ENCODE results near the gene STX18. TPM values are rescaled to one million over a fixed set of nuclear protein-coding genes. Genes with fewer than 3 reads are reported as not detected.
"Not testable (repeated sequence)": the region's sequence is repeated elsewhere in the genome, so short reads cannot be mapped to it uniquely, and the experiment has no call there.

Gene STX18
- total RNA-seq, 6 donors from 2014 or later: 23.7 to 48.1 (median 29.2) TPM

DNA sequence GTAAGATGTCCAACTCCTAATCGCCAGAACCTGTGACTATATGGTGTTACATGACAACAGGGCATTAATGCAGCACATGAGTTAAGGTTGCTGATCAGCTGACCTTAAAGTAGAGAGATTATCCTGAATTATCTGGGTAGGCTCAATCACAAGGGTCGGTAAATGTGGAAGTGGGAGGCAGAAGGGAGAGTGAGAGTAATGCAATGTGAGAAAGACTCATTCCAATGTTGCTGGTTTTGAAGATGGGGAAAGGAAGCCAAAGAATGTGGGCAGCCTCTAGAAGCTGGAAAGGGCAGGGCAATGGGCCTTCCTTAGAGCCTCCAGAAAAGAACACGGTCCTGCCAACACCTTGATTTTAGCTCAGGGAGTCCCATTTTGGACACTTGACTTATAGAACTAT, 67.4 kb downstream of the STX18 start:
- Histone ChIP-seq H3K4me3 (no peak overlapping the region), H3K36me3 (peaks cover 0 to 20% (median 12%) of the 10 kb centered on the region in 4 donors), H3K27ac (no peak overlapping the region), H3K9me3 (no peaks in the 10 kb centered on the region), H3K27me3 (no peaks in the 10 kb centered on the region), H3K4me1 (no peaks in the 10 kb centered on the region)
- 89 to 95% methylated on average over 3 of the region's 3 CpGs for WGBS, 2 donors
- DNase-seq (no peak), ATAC-seq (ENCODE audit: low FRiP score in 2 of 2) (no peak)
- no peak for TF ChIP-seq EP300 (IDR thresholded peaks at IDR 0.05)
- no peak for TF ChIP-seq POLR2AphosphoS5 (IDR thresholded peaks at IDR 0.05)
- no peak for TF ChIP-seq POLR2A (IDR thresholded peaks at IDR 0.05)
- no peak for TF ChIP-seq CTCF (IDR thresholded peaks at IDR 0.05)

DNA sequence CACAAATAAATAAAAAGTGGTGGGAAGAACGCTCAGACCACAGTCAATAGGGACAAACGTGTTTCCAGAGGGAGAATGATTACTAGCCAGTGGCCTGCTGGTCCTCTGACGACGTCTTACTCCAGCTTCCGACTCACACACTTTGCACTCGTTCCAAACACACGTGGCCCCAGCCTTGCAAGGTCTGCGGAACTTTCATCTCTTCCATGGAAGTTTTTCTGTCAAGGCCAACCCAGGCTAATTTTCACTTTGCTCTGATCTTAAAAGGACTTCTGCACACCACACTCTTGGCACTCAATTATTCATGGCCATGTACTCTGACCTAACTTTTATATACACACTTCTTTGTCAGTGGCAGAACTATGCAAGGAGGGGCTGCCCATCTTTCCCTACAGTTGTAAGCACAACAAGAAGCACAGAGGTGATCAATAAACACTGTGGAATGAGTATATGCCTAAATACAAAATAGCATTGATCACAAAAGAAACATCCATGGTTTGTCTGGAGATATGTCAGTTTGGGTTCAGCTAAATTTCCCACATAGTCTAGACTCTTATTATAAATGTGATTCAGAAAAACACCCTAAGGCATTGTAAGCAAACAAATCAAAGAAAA, 69.4 kb downstream of the STX18 start:
- no peak for ATAC-seq (ENCODE audit: low FRiP score in 2 of 2)
- 91 to 95% methylated on average over 8 of the region's 8 CpGs for WGBS, 2 donors
- no peak for TF ChIP-seq POLR2AphosphoS5 (IDR thresholded peaks at IDR 0.05)
- no peak for TF ChIP-seq POLR2A (IDR thresholded peaks at IDR 0.05)

DNA sequence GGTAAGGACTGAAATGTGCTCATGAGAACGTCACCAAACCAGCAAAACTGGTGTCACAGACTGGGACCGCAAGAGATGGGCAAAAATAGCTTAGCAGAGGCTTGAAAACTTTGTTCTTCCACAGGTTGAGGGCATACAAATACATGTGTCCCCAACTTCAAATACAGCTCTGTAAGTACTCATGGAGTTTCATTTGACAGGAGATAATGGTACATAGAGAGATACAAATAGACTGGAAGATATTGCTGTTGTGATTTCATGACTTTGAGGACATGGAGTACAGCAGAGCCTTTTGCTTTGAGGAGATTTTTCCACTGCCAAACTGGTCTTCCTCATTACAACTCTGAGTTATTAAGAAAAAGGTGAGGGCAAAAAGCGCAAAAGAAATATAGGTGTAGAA, 70.7 kb downstream of the STX18 start:
- Histone ChIP-seq H3K4me3 (no peak overlapping the region), H3K9me3 (no peaks in the 10 kb centered on the region), H3K27me3 (no peaks in the 10 kb centered on the region), H3K4me1 (no peaks in the 10 kb centered on the region), H3K36me3 (peaks cover 5 to 49% (median 35%) of the 10 kb centered on the region in 4 donors), H3K27ac (no peak overlapping the region)
- TF ChIP-seq CTCF (IDR thresholded peaks at IDR 0.05) (no peak), POLR2AphosphoS5 (IDR thresholded peaks at IDR 0.05) (no peak), POLR2A (IDR thresholded peaks at IDR 0.05) (no peak), EP300 (IDR thresholded peaks at IDR 0.05) (no peak)
- no peak for DNase-seq
- WGBS, 2 donors: 89 to 94% methylated on average over 3 of the region's 3 CpGs
- no peak for ATAC-seq (ENCODE audit: low FRiP score in 2 of 2)

More for the DNA sequence above, 69.4 kb downstream of the STX18 start:
- Histone ChIP-seq H3K36me3 (peaks cover 5 to 40% (median 23%) of the 10 kb centered on the region in 4 donors), H3K27me3 (no peaks in the 10 kb centered on the region), H3K27ac (no peak overlapping the region), H3K9me3 (no peaks in the 10 kb centered on the region), H3K4me1 (no peaks in the 10 kb centered on the region), H3K4me3 (no peak overlapping the region)
- no peak for DNase-seq

- H3K4me1 ChIP-seq: no peaks in the 10 kb centered on the region
- no peaks in the 10 kb centered on the region for H3K27me3 ChIP-seq
- no peak overlapping the region for H3K27ac ChIP-seq
- H3K36me3 ChIP-seq: peaks cover 5 to 58% (median 45%) of the 10 kb centered on the region in 4 donors
- DNase-seq (no peak), ATAC-seq (ENCODE audit: low FRiP score in 2 of 2) (no peak)
- no peaks in the 10 kb centered on the region for H3K9me3 ChIP-seq
- WGBS, 2 donors: 86 to 89% methylated on average over 3 of the region's 3 CpGs
- TF ChIP-seq POLR2A (IDR thresholded peaks at IDR 0.05) (no peak), EP300 (IDR thresholded peaks at IDR 0.05) (no peak), POLR2AphosphoS5 (IDR thresholded peaks at IDR 0.05) (no peak), CTCF (IDR thresholded peaks at IDR 0.05) (no peak)
- H3K4me3 ChIP-seq: no peak overlapping the region
Observed at GRCh38 chr4:4470208-4470607, 71.6 kb downstream of the STX18 start.

DNA sequence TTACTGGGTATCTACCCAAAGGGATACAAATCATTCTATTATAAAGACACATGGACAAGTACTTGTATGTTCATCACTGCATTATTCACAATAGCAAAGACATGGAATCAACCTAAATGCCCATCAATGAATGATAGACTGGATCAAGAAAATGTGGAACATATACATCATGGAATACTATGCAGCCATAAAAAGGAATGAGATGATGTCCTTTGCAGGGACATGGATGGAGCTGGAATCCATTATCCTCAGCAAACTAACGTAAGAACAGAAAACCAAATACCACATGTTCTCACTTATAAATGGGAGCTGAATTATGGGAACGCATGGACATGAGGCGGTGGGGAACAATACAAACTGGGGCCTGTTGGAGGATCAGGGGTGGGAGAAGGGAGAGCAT, 76.6 kb downstream of the STX18 start:
- not testable (repeated sequence) for H3K27me3 ChIP-seq

DNA sequence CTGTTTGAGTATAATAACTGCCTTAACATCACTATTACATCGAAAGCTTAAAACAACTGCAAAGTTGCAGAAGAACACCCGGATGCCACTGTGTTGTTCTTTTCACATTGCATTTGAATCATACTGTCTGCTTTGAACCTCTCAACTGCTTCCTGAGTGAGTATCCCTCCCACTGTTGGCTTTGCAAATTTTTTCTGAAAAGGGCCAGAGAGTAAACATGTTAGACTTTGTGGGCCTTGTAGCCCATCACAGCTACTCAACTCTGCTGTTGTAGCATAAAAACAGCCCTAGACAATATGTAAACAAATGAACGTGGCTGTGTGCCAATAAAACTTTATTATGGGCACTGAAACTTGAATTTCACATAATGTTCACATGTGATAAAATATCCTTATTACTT, 78.9 kb downstream of the STX18 start:
- TF ChIP-seq POLR2A (IDR thresholded peaks at IDR 0.05) (no peak), EP300 (IDR thresholded peaks at IDR 0.05) (no peak), POLR2AphosphoS5 (IDR thresholded peaks at IDR 0.05) (no peak), CTCF (IDR thresholded peaks at IDR 0.05) (no peak)
- Histone ChIP-seq H3K4me3 (no peak overlapping the region), H3K9me3 (no peaks in the 10 kb centered on the region), H3K27me3 (no peaks in the 10 kb centered on the region), H3K36me3 (peaks cover 3 to 40% (median 29%) of the 10 kb centered on the region in 4 donors), H3K27ac (no peak overlapping the region), H3K4me1 (no peaks in the 10 kb centered on the region)
- 63 to 69% methylated on average over 3 of the region's 3 CpGs for WGBS, 2 donors
- ATAC-seq (ENCODE audit: low FRiP score in 2 of 2): no peak
- no peak for DNase-seq

More for the DNA sequence above, 76.6 kb downstream of the STX18 start:
- not testable (repeated sequence) for H3K27ac ChIP-seq; DNase-seq; H3K9me3 ChIP-seq; H3K4me1 ChIP-seq; ATAC-seq (ENCODE audit: low FRiP score in 2 of 2); H3K4me3 ChIP-seq
- peaks cover 5 to 51% (median 39%) of the 10 kb centered on the region in 4 donors for H3K36me3 ChIP-seq
- WGBS, 2 donors: 99 to 100% methylated on average over 3 of the region's 3 CpGs
